Measurements from ENCODE around the gene F12.

F12 gene

DNA sequence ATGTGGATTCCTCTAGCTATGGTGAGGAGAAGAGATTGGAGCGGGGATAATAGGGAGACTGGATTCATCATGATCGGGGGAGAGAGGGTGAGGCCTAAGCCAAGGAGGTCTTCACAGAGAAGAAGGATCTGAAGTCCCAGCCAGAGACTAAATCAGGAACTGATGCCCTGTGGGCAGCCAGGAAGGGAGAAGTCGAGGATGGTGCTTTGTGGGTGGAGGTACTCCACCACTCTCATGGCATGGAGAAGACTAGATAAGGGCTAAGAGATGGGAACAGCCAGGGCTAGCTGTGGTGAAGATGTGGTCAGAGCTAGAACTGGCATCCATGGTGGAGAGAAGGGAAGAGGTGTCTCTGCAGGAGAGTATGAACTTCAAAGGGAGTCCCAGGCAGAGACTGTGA is 54.7 kb downstream of the F12 start:
- TF ChIP-seq, protein P1, sequence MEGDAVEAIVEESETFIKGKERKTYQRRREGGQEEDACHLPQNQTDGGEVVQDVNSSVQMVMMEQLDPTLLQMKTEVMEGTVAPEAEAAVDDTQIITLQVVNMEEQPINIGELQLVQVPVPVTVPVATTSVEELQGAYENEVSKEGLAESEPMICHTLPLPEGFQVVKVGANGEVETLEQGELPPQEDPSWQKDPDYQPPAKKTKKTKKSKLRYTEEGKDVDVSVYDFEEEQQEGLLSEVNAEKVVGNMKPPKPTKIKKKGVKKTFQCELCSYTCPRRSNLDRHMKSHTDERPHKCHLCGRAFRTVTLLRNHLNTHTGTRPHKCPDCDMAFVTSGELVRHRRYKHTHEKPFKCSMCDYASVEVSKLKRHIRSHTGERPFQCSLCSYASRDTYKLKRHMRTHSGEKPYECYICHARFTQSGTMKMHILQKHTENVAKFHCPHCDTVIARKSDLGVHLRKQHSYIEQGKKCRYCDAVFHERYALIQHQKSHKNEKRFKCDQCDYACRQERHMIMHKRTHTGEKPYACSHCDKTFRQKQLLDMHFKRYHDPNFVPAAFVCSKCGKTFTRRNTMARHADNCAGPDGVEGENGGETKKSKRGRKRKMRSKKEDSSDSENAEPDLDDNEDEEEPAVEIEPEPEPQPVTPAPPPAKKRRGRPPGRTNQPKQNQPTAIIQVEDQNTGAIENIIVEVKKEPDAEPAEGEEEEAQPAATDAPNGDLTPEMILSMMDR (IDR thresholded peaks at IDR 0.05; ENCODE audit: control extremely low read depth, extremely low read depth, low read depth, missing control alignments), result no peak
- ChIA-PET CTCF (interaction anchor here (1.0 to 35.5 kb wide), 3 partner anchors 26 to 100 kb away, joined by 3 to 734 read pairs (median 9); partner anchors contain the start of gene SLC34A1), POLR2A (no interaction called here)
- DNase-seq (ENCODE audit: extremely low spot score), result no peak

DNA sequence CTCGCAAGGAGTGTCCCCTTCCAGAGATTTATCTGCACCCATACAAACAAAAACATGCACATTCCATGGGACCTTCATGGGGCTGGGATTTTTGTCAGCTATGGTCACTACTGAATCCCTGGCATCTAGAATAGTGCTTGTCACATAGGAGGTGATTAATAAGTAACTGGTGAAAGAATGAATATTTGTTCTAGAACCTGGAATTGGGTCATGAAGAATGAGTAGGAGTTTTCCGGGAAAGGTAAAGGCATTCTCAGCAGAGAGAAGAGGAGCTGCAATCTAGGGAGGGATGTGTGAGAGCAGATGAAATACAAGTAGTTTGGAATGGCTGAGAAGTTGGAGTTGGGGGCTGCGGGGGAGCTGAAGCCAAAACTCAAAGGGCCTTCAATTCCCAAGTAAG is 55.1 kb downstream of the F12 start:
- ChIA-PET POLR2A (no interaction called here), CTCF (interaction anchor here (1.0 to 35.5 kb wide), 2 partner anchors 27 to 44 kb away, joined by 3 to 734 read pairs; partner anchors contain the start of gene SLC34A1)
- TF ChIP-seq, protein P1 (IDR thresholded peaks at IDR 0.05; ENCODE audit: control extremely low read depth, extremely low read depth, low read depth, missing control alignments), result no peak
- no peak for DNase-seq (ENCODE audit: extremely low spot score)

DNA sequence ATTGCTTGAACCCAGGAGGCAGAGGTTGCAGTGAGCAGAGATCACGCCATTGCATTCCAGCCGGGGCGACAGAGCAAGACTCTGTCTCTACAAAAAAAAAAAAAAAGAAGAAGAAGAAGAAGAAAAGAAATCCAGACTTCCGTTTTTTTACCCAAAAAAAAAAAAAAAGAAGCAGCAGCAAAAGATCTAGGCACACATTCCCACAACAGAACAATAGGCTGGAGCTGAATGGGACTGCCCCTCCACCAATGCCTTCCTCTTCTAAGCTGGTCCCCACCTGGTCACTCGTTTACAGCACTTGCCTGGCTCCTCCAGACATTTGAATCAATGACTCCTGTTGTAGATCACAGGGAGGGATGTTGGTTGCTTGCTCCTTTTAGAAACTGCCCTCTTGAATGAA is 56.3 kb downstream of the F12 start:
- TF ChIP-seq, protein P1 (IDR thresholded peaks at IDR 0.05; ENCODE audit: control extremely low read depth, extremely low read depth, low read depth, missing control alignments), result no peak
- CTCF ChIA-PET, result interaction anchor here (1.3 to 35.5 kb wide), 8 partner anchors 9 to 239 kb away, joined by 3 to 734 read pairs (median 14); partner anchors contain the start of gene SLC34A1
- DNase-seq (ENCODE audit: extremely low spot score), result no peak
- POLR2A ChIA-PET, result interaction anchor here (0.6 kb wide), 1 partner anchor 9 kb away, joined by 6 read pairs; no protein-coding TSS in a partner anchor

Data from GM10248 (cell line).